ENCODE results near the gene TSEN54. TPM values are rescaled to one million over a fixed set of nuclear protein-coding genes. Genes with fewer than 3 reads are reported as not detected.

The TSEN54 gene
- total RNA-seq, 1 experiment from 2014 or later = 78.7 TPM

DNA sequence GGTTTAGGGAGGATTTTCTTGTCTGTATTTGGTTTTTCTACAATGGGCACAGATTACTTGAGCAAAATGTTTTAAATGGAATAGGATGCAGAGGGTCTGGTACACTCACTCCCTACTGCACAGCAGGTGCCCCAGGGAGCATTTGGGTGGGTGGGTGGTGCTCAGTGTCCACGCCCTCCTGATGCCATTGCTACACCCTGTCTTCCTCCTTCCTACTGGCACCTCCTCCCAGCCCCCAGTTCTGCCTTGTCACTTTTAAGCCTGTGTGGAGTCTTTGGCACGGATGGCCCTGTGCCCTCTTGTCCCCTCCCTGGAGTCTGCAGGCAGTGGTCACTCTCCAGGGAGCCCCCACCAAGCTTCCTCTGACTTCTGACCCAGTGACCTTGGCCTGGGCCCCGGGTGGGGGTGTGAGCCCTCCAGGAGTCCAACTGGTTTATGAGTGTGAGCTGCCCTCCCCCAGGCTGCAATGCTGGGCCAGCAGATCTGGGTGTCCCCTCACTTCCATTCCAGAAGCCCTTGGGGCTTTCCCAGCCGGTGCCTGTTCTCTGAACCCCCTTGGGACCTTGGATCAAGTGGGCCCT, 24.7 kb downstream of the TSEN54 start:
- TF ChIP-seq, protein P1, sequence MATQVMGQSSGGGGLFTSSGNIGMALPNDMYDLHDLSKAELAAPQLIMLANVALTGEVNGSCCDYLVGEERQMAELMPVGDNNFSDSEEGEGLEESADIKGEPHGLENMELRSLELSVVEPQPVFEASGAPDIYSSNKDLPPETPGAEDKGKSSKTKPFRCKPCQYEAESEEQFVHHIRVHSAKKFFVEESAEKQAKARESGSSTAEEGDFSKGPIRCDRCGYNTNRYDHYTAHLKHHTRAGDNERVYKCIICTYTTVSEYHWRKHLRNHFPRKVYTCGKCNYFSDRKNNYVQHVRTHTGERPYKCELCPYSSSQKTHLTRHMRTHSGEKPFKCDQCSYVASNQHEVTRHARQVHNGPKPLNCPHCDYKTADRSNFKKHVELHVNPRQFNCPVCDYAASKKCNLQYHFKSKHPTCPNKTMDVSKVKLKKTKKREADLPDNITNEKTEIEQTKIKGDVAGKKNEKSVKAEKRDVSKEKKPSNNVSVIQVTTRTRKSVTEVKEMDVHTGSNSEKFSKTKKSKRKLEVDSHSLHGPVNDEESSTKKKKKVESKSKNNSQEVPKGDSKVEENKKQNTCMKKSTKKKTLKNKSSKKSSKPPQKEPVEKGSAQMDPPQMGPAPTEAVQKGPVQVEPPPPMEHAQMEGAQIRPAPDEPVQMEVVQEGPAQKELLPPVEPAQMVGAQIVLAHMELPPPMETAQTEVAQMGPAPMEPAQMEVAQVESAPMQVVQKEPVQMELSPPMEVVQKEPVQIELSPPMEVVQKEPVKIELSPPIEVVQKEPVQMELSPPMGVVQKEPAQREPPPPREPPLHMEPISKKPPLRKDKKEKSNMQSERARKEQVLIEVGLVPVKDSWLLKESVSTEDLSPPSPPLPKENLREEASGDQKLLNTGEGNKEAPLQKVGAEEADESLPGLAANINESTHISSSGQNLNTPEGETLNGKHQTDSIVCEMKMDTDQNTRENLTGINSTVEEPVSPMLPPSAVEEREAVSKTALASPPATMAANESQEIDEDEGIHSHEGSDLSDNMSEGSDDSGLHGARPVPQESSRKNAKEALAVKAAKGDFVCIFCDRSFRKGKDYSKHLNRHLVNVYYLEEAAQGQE (IDR thresholded peaks at IDR 0.05; ENCODE audit: insufficient read depth in 1 of 2, low read depth in 2 of 2, low read length in 1 of 2) = no peak
- TF ChIP-seq, protein P2, sequence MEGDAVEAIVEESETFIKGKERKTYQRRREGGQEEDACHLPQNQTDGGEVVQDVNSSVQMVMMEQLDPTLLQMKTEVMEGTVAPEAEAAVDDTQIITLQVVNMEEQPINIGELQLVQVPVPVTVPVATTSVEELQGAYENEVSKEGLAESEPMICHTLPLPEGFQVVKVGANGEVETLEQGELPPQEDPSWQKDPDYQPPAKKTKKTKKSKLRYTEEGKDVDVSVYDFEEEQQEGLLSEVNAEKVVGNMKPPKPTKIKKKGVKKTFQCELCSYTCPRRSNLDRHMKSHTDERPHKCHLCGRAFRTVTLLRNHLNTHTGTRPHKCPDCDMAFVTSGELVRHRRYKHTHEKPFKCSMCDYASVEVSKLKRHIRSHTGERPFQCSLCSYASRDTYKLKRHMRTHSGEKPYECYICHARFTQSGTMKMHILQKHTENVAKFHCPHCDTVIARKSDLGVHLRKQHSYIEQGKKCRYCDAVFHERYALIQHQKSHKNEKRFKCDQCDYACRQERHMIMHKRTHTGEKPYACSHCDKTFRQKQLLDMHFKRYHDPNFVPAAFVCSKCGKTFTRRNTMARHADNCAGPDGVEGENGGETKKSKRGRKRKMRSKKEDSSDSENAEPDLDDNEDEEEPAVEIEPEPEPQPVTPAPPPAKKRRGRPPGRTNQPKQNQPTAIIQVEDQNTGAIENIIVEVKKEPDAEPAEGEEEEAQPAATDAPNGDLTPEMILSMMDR (IDR thresholded peaks at IDR 0.05) = no peak
- TF ChIP-seq POLR2AphosphoS5 (IDR thresholded peaks at IDR 0.05; ENCODE audit: low read depth, low read length) = no peak
- Histone ChIP-seq H3K36me3 (ENCODE audit: control insufficient read depth, insufficient read depth, low read length) (no peaks in the 10 kb centered on the region), H3K4me1 (ENCODE audit: control insufficient read depth, insufficient read depth, low read length) (peaks cover 27% of the 10 kb centered on the region), H3K27ac (ENCODE audit: low read length) (peak overlapping the region; percentile 9; the same call in 1 of the 2 replicates), H3K4me3 (ENCODE audit: low read depth in 2 of 2, low read length in 2 of 2) (no peak overlapping the region), H3K9me3 (ENCODE audit: control insufficient read depth, insufficient read depth, low read depth, low read length) (no peaks in the 10 kb centered on the region), H3K27me3 (ENCODE audit: control insufficient read depth, insufficient read depth, low read length) (no peaks in the 10 kb centered on the region)
- no peak for DNase-seq (ENCODE audit: low read depth, low spot score)
- ATAC-seq = no peak
- CTCF ChIA-PET = no interaction called here
- POLR2A ChIA-PET = no interaction called here
- intact Hi-C loops (cut with micrococcal nuclease; ENCODE audit: unreplicated experiment) = no loop called here
- in situ Hi-C loops (cut with HindIII; ENCODE audit: low pct_unique_long_range_greater_than_20kb, low sequenced_read_pairs) = no loop called here
- no TSS peak for BruUV-seq (replicated peaks)

DNA sequence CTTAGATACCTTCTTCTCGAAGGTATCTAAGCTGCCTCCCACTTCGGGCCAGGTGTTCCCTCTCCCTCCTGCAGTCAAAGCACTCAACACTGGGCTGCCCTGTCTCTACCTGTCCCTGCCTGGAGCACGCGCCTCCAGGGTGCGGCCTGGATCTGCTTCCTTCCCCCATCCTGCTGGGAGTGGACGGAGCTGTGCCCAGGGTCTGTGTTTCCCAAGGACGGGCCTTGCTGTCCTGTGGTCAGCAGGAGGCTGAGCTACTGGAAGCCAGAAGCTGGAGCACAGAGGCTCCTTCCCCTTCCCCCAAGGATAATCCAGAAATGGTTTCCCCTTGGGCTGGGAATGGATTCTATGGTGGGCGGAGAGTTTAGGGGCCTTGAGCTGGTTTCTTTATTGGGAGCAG, 25.9 kb downstream of the TSEN54 start:
- BruUV-seq (replicated peaks) = no TSS peak
- no peak for DNase-seq (ENCODE audit: low read depth, low spot score)
- CTCF ChIA-PET = no interaction called here

More for the DNA sequence above, 25.9 kb downstream of the TSEN54 start:
- Histone ChIP-seq H3K27me3 (ENCODE audit: control insufficient read depth, insufficient read depth, low read length) (no peaks in the 10 kb centered on the region), H3K4me3 (ENCODE audit: low read depth in 2 of 2, low read length in 2 of 2) (no peak overlapping the region), H3K9me3 (ENCODE audit: control insufficient read depth, insufficient read depth, low read depth, low read length) (no peaks in the 10 kb centered on the region), H3K27ac (ENCODE audit: low read length) (no peak overlapping the region), H3K4me1 (ENCODE audit: control insufficient read depth, insufficient read depth, low read length) (peaks cover 27% of the 10 kb centered on the region), H3K36me3 (ENCODE audit: control insufficient read depth, insufficient read depth, low read length) (no peaks in the 10 kb centered on the region)
- intact Hi-C loops (cut with micrococcal nuclease; ENCODE audit: unreplicated experiment) = no loop called here
- no peak for ATAC-seq
- in situ Hi-C loops (cut with HindIII; ENCODE audit: low pct_unique_long_range_greater_than_20kb, low sequenced_read_pairs) = no loop called here
- POLR2A ChIA-PET = no interaction called here
- TF ChIP-seq TCF7L2 (IDR thresholded peaks at IDR 0.05; ENCODE audit: low read depth, low read length) (no peak), POLR2AphosphoS5 (IDR thresholded peaks at IDR 0.05; ENCODE audit: low read depth, low read length) (no peak), SIN3A (IDR thresholded peaks at IDR 0.05; ENCODE audit: borderline replicate concordance, insufficient read depth, low read depth, low read length) (no peak)
- TF ChIP-seq, protein P1 (IDR thresholded peaks at IDR 0.05; ENCODE audit: insufficient read depth in 1 of 2, low read depth in 2 of 2, low read length in 1 of 2) = no peak
- TF ChIP-seq, protein P2 (IDR thresholded peaks at IDR 0.05) = no peak

Data from Panc1 (cell line).